B cell (primary cell): Measurements from ENCODE around the gene WBP4.

Experiments used
- CTCF ChIP-seq: fragments of 200-600 bp; IDR thresholded peaks from one replicate; pipeline ENCODE4 v1.8.0; 2022; ENCODE audit warnings: antibody characterized with exemption, mild to moderate bottlenecking
- EZH2 ChIP-seq: IDR thresholded peaks from 2 replicates; pipeline ENCODE4 v1.6.1; 2012; ENCODE audit warnings: borderline replicate concordance, low read depth, mild to moderate bottlenecking, moderate library complexity, low read length; ENCODE audit not compliant: insufficient read depth, poor library complexity, severe bottlenecking

DNA sequence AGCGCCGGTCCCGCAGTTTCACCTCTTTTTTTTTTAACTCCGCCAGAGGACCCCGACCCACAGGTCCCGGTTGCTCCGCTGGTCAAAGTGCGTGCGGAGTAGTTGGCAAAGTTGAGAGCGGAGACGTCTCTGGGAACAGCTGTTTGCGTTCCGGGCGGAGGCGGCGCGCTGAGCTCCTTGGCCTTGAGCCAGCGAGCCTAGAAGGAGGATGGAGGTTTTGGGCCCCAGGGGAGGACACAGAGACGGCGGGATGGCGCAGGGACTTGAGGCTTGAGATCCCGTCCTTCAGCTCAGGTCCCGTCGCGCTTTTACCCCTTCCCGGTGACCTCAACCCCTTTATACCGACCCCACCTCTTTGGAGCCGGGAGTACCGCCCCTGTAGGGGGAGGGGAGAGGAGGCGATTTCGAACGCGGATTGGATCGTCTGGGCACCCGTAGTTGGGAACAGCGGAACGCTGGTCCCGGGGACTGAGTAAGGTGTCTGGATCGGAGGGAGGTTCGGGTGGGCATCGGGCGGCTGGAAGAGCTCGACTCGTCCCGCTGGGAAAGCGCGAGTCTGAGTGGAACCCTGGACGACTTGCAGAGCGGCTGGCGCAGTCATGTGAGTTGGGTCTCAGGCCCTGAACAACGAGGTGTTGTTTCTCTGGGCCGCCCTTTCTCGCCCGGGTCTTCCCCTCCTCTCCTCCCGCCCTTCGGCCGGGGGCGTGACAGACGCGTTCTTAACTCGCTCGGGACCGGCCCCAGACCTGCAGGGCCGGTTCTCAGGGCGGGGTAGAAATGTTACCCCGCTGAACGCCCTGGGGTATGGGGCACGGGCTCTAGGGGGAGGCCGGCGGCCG lies at the start of gene WBP4:
- TF ChIP-seq CTCF (no peak), EZH2 (no peak)
